ENCODE measurements around the gene FABP3.

FABP3 gene

DNA sequence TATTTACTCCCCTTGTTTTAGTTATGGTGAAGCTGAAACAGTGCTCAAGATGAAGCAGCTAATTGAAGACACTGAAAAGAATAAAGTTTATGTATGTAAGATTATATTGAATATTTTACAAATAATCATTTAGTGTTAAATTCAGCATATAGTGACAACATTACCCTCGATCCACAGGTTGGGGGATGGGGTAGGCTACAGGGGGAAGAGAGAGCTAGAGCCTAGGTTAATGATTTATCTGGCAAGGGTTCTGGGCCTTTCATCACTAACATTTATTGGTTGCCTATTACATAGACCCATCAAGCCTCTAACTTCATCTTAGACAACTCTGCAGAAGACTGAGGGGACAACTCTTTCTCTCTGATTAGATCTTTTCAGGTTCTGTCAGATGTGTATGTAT, 54.7 kb downstream of the FABP3 start:
- no peak for DNase-seq (ENCODE audit: low read depth, low spot score)
- H3K36me3 ChIP-seq (ENCODE audit: control insufficient read depth, insufficient read depth, low read length) = no peaks in the 10 kb centered on the region; the same call in 1 of the 2 replicates

DNA sequence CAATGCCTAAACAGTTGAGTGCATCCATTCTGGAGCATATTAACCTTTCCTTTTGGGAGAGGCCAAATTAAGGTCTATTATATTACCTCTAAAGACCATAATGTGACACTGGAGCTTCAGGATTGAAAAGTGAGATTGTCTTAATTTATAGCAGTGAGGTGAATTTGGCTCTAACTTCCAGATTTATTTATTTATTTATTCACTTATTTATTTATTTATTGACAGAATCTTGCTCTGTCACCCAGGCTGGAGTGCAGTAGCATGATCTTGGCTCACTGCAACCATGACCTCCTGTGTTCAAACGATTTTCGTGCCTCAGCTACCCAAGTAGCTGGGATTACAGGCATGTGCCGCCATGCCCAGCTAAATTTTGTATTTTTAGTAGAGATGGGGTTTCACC, 57.0 kb downstream of the FABP3 start:
- Histone ChIP-seq H3K36me3 (ENCODE audit: control insufficient read depth, insufficient read depth, low read length) (no peaks in the 10 kb centered on the region; the same call in 1 of the 2 replicates), H3K27me3 (ENCODE audit: control insufficient read depth, insufficient read depth, low read length) (no peaks in the 10 kb centered on the region), H3K9me3 (ENCODE audit: control insufficient read depth, insufficient read depth, low read length) (no peaks in the 10 kb centered on the region), H3K4me1 (ENCODE audit: control insufficient read depth, insufficient read depth, low read length) (no peaks in the 10 kb centered on the region), H3K4me3 (ENCODE audit: low read length) (no peak overlapping the region), H3K27ac (ENCODE audit: low read length) (no peak overlapping the region)
- DNase-seq (ENCODE audit: low read depth, low spot score) = no peak
- WGBS (ENCODE audit: insufficient coverage, insufficient read length) = no CpG with 5 or more reads among the region's 3 CpGs

More for the DNA sequence above, 54.7 kb downstream of the FABP3 start:
- no CpG with 5 or more reads among the region's 1 CpG for WGBS (ENCODE audit: insufficient coverage, insufficient read length)
- no peak overlapping the region for H3K27ac ChIP-seq (ENCODE audit: low read length)
- H3K4me3 ChIP-seq (ENCODE audit: low read length) = no peak overlapping the region
- H3K27me3 ChIP-seq (ENCODE audit: control insufficient read depth, insufficient read depth, low read length) = no peaks in the 10 kb centered on the region
- H3K4me1 ChIP-seq (ENCODE audit: control insufficient read depth, insufficient read depth, low read length) = no peaks in the 10 kb centered on the region
- no peaks in the 10 kb centered on the region for H3K9me3 ChIP-seq (ENCODE audit: control insufficient read depth, insufficient read depth, low read length)
